HepG2 (cell line): ENCODE data around the gene RAB35. TPM values are rescaled to one million over a fixed set of nuclear protein-coding genes. Genes with fewer than 3 reads are reported as not detected.
A peak's percentile ranks its signal among the peaks of the same experiment; 100 is the strongest.

Source experiments
- ATAC-seq: fragments of 200-7000 bp; cut with Tn5 transposase; 3 replicates; pipeline ENCODE4 v1.9.1; 2020; ENCODE audit warnings: mild to moderate bottlenecking, moderate library complexity
- BruUV-seq: library from RNA; stranded (reverse); fragments of 400-500 nt; replicated peaks from 2 replicates; lab custom pipeline; 2021; lab: Mats Ljungman, UMichigan
- CTCF ChIA-PET: fragments of 300-600 bp; formaldehyde crosslinking; extraction: SDS; loops from one replicate; lab custom pipeline; 2021; ENCODE audit warnings: low total read pairs, inconsistent platforms, low intra/inter-chr PET ratio; lab: Yijun Ruan, JAX
- POLR2A ChIA-PET: fragments of 350-600 bp; sonication (Branson Sonifier 250); formaldehyde crosslinking; loops from one replicate; lab custom pipeline; 2020; ENCODE audit warnings: antibody characterized with exemption, inconsistent platforms; lab: Yijun Ruan, JAX
- DNase-seq: peaks from one replicate; pipeline ENCODE4 v3.0.0-alpha.2; 2015; ENCODE audit warnings: low spot score
- FAIRE-seq: peaks from 3 replicates; lab custom pipeline; 2011; peaks lifted over from hg19 to GRCh38; lab: Jason Lieb, UNC
- H2AFZ ChIP-seq: one replicate; pipeline ENCODE4 v1.6.1; 2011; ENCODE audit warnings: low read length, inconsistent platforms
- H3K27ac ChIP-seq: fragments of 300-600 bp; 3 replicates; pipeline ENCODE4 v1.8.0; 2011; ENCODE audit warnings: mixed run types, mild to moderate bottlenecking, mixed read lengths, low read length, inconsistent platforms; ENCODE audit not compliant: insufficient read depth; ENCODE audit errors: extremely low read length
- H3K27me3 ChIP-seq, 2 experiments: fragments of 200-600 bp in 1 of 2; 2 replicates in 1 of 2; 3 replicates in 1 of 2; pipeline versions ENCODE4 v1.6.0 to v1.8.0; 2011; ENCODE audit warnings: low read length in 2 of 2, mild to moderate bottlenecking in 2 of 2, moderate library complexity in 2 of 2, inconsistent platforms in 1 of 2; ENCODE audit not compliant: insufficient read depth in 2 of 2, control insufficient read depth in 1 of 2
- H3K36me3 ChIP-seq, 2 experiments: fragments of 200-600 bp in 1 of 2; replicated peaks in 1 of 2; 2 replicates in 1 of 2; 3 replicates in 1 of 2; pipeline versions ENCODE4 v1.5.1 to v1.8.0; 2011; ENCODE audit warnings: low read length in 2 of 2, inconsistent platforms in 1 of 2; ENCODE audit not compliant: insufficient read depth in 2 of 2, control insufficient read depth in 1 of 2
- H3K4me1 ChIP-seq: 2 replicates; pipeline ENCODE4 v1.5.1; 2012; ENCODE audit warnings: low read length, inconsistent platforms; ENCODE audit not compliant: insufficient read depth
- H3K4me2 ChIP-seq: 2 replicates; pipeline ENCODE4 v1.6.0; 2011; ENCODE audit warnings: low read depth, low read length, inconsistent platforms
- H3K4me3 ChIP-seq, 3 experiments: fragments of 200-600 bp in 1 of 3; sonication (generic), shearing (Covaris generic) in 1 of 3; replicated peaks in 1 of 3; 2 replicates each; pipeline ENCODE4 v1.5.1; 2011 to 2016; ENCODE audit warnings: low read length in 3 of 3, inconsistent platforms in 2 of 3, low read depth in 2 of 3, mild to moderate bottlenecking in 2 of 3, control low read depth in 1 of 3, mixed read lengths in 1 of 3; ENCODE audit not compliant: insufficient read depth in 1 of 3
- H3K79me2 ChIP-seq: one replicate; pipeline ENCODE4 v1.6.1; 2011; ENCODE audit warnings: low read length, inconsistent platforms; ENCODE audit not compliant: insufficient read depth
- H3K9ac ChIP-seq: 2 replicates; pipeline ENCODE4 v1.6.0; 2011; ENCODE audit warnings: mild to moderate bottlenecking, low read depth, low read length, inconsistent platforms; ENCODE audit not compliant: insufficient read depth
- H3K9me3 ChIP-seq: 2 replicates; pipeline ENCODE4 v1.5.1; 2012; ENCODE audit warnings: mild to moderate bottlenecking, low read length
- H4K20me1 ChIP-seq: 2 replicates; pipeline ENCODE4 v1.6.0; 2011; ENCODE audit warnings: inconsistent platforms, mild to moderate bottlenecking, low read length, moderate library complexity; ENCODE audit not compliant: insufficient read depth
- ARID2 ChIP-seq: sonication (generic); formaldehyde crosslinking; IDR thresholded peaks from 2 replicates; pipeline ENCODE4 v1.8.1; 2022; ENCODE audit warnings: mild to moderate bottlenecking, missing genetic modification reagents, borderline replicate concordance
- ESRRA ChIP-seq: sonication (generic); formaldehyde crosslinking; IDR thresholded peaks from 2 replicates; pipeline ENCODE4 v1.5.1; 2020; ENCODE audit warnings: mild to moderate bottlenecking, low read depth, missing genetic modification reagents
- SOX5 ChIP-seq: IDR thresholded peaks from 2 replicates; pipeline ENCODE4 v1.6.1; 2016; ENCODE audit warnings: borderline replicate concordance
- TMF1 ChIP-seq: sonication (generic); formaldehyde crosslinking; IDR thresholded peaks from 2 replicates; pipeline ENCODE4 v1.8.1; 2022; ENCODE audit warnings: low read depth, missing genetic modification reagents
- ZFYVE20 ChIP-seq: sonication (generic); formaldehyde crosslinking; IDR thresholded peaks from 2 replicates; pipeline ENCODE4 v1.8.0; 2023; ENCODE audit warnings: low read depth, mild to moderate bottlenecking, moderate library complexity, missing genetic modification reagents, borderline replicate concordance
- ZNF382 ChIP-seq: sonication (generic); formaldehyde crosslinking; IDR thresholded peaks from 2 replicates; pipeline ENCODE4 v1.5.0; 2020; ENCODE audit warnings: missing genetic modification reagents, mild to moderate bottlenecking, borderline replicate concordance
- ZSCAN20 ChIP-seq: sonication (generic); formaldehyde crosslinking; IDR thresholded peaks from 2 replicates; pipeline ENCODE4 v1.4.0; 2020; ENCODE audit warnings: missing genetic modification reagents, mild to moderate bottlenecking, borderline replicate concordance
- WGBS: methylation state at CpG from one replicate; pipeline ENCODE4 v1.1.6; 2017; ENCODE audit warnings: low lambda C conversion rate; 5-methylcytosine and 5-hydroxymethylcytosine counted together
- in situ Hi-C: cut with HindIII; loops from 2 replicates; pipeline ENCODE4 v1.10.0; 2017; ENCODE audit warnings: low pct_unique_long_range_greater_than_20kb; ENCODE audit not compliant: extremely low pct_ligation_motif_present
- intact Hi-C: fragments of 100-400 bp; cut with micrococcal nuclease; formaldehyde crosslinking; loops from one replicate; pipeline ENCODE4 v1.10.0; 2022; ENCODE audit not compliant: unreplicated experiment
- polyA plus RNA-seq, 8 experiments: library from polyadenylated mRNA; depleted of rRNA in 3 of 8; stranded (reverse) in 7 of 8; unstranded in 1 of 8; fragments of >200 nt; fragmentation: Illumina TruSeq in 4 of 8; extraction: Trizol in 4 of 8; gene quantifications; 2 replicates each; pipeline versions ENCODE4 v1.2.1 to v1.2.3, GENCODE V29; 2011 to 2016; ENCODE audit warnings: low read depth in 4 of 8, missing spikeins in 1 of 8, mixed read lengths in 1 of 8; ENCODE audit not compliant: insufficient read depth in 1 of 8
- total RNA-seq, 5 experiments: library from RNA; depleted of rRNA; stranded (reverse); fragments of >200 nt; fragmentation: Illumina TruSeq; extraction: Trizol; gene quantifications; 2 replicates each; pipeline ENCODE4 v1.2.3, GENCODE V29; 2016; ENCODE audit warnings: low read depth in 1 of 5
- TF ChIP-seq, protein P1 (sequence below): fragments of 450-650 bp; IDR thresholded peaks from 2 replicates; pipeline ENCODE4 v1.6.1; 2017; ENCODE audit warnings: mild to moderate bottlenecking
- TF ChIP-seq, protein P2 (sequence below): sonication (generic); formaldehyde crosslinking; IDR thresholded peaks from 2 replicates; pipeline ENCODE4 v1.5.1; 2020; ENCODE audit warnings: mild to moderate bottlenecking, missing genetic modification reagents

The RAB35 gene
- total and polyA plus RNA-seq, 2 of the 13 experiments (the other 11 are each of a cell fraction or from before 2014, with no cell fraction given): 25.2 to 29.1 TPM

DNA sequence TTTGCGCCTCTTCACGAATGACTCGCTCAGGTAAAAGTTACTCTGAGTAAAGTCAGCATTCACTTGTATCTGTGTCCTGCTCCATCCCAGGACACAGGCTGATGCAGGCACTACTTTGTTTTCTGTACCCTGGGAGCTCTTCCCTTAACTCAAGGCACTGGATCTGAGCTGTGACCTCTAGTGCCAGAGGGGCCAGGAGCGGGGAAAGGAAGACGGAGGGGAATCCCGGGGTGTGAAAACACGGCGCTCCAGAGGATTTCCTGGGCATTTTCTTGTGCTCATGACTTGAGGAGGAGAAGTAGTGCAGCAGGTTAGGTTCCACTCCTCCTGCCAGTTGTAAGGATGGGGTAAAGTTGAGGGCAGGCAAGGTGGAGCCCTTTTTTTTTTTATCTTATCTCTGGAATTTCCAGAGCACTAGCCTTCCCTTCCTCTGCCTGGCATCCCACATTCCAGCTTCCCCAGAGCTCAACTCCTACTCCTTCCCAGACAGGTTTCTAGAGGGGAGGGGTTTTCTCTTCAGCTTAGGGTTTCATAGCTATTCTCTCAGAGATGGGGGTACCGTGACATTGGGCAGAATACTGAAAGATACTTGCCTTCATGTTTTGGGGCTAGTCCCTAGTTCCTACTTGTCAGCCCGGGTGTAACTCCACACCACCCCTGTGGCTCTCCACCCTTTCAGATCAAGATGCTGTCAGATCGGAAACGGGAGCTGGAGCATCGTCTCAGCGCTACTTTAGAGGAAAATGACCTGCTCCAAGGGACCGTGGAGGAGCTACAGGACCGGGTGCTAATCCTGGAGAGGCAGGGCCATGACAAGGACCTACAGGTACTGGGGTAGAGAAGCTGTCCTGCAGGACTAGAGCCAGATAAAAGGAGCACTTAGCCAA lies 52.3 kb downstream of the RAB35 start:
- no peaks in the 10 kb centered on the region for H3K79me2 ChIP-seq
- no peak for TF ChIP-seq ZFYVE20 (CRISPR knock-in tag)
- intact Hi-C loops (no loop called here), in situ Hi-C loops (no loop called here)
- FAIRE-seq (no peak), DNase-seq (no peak), ATAC-seq (peak; percentile 41; the same call in 1 of the 3 replicates)
- CTCF ChIA-PET: no interaction called here
- peak overlapping the region; percentile 37 for H3K27ac ChIP-seq
- POLR2A ChIA-PET: no interaction called here
- H2AFZ ChIP-seq: no peak overlapping the region
- WGBS: 87% methylated on average over 16 of the region's 16 CpGs
- 0 out of 5 replicates have a peak, but pooled peaks cover 0 to 2% of the 10 kb centered on the region in 2 experiments for H3K36me3 ChIP-seq
- peaks cover 53% of the 10 kb centered on the region for H3K4me1 ChIP-seq
- no peaks in the 10 kb centered on the region for H3K27me3 ChIP-seq
- no peak overlapping the region for H3K9ac ChIP-seq
- H3K9me3 ChIP-seq: no peaks in the 10 kb centered on the region
- H4K20me1 ChIP-seq: no peaks in the 10 kb centered on the region
- no peak overlapping the region; a peak in 1 of 6 replicates for H3K4me3 ChIP-seq
- H3K4me2 ChIP-seq: peak overlapping the region; percentile 41
- BruUV-seq: no TSS peak

DNA sequence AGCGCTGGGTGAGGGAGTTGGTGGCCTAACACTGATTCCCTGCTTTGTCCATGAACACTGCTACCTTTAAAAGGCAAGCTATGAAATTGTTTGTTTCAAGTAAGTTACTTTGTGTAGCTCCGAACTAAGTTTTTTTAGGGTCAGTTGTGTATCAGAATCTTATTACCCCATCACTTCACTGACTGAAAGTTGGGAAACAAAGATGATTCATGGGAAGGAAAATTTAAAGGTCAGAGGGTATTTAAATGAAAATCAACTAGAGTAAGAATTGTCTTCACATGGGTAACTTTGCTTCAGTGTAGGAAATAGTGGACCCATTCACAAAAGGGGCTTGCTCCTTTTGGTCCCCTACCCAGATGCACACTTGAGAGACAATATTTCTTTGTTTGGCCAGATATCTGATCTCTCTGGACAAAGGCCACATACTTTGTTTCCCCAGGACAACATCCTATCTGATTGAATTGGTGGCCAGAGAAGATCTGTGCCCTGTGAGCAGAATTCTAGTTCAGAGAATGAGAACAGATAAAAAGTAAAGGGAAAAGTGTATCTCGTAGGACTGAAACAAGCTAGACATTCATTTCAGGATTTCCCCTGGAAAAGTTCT lies 53.5 kb downstream of the RAB35 start:
- Histone ChIP-seq H3K27ac (peak overlapping the region; percentile 37), H3K4me2 (peak overlapping the region; percentile 41), H3K4me3 (no peak overlapping the region), H3K9ac (no peak overlapping the region), H3K27me3 (no peaks in the 10 kb centered on the region), H4K20me1 (no peaks in the 10 kb centered on the region), H2AFZ (no peak overlapping the region), H3K36me3 (0 out of 5 replicates have a peak, but pooled peaks cover 0 to 2% of the 10 kb centered on the region in 2 experiments), H3K4me1 (peaks cover 45% of the 10 kb centered on the region), H3K79me2 (no peaks in the 10 kb centered on the region), H3K9me3 (no peaks in the 10 kb centered on the region)
- in situ Hi-C loops (no loop called here), intact Hi-C loops (loop anchor here (2.0 kb wide), 1 partner anchor 16 kb away; no protein-coding TSS in a partner anchor)
- CTCF ChIA-PET: no interaction called here
- FAIRE-seq (peak; percentile 64), ATAC-seq (peak; percentile 62), DNase-seq (peak; percentile 73)
- POLR2A ChIA-PET: no interaction called here
- 34% methylated on average over 3 of the region's 3 CpGs for WGBS
- no TSS peak for BruUV-seq
- TF ChIP-seq, protein P1, sequence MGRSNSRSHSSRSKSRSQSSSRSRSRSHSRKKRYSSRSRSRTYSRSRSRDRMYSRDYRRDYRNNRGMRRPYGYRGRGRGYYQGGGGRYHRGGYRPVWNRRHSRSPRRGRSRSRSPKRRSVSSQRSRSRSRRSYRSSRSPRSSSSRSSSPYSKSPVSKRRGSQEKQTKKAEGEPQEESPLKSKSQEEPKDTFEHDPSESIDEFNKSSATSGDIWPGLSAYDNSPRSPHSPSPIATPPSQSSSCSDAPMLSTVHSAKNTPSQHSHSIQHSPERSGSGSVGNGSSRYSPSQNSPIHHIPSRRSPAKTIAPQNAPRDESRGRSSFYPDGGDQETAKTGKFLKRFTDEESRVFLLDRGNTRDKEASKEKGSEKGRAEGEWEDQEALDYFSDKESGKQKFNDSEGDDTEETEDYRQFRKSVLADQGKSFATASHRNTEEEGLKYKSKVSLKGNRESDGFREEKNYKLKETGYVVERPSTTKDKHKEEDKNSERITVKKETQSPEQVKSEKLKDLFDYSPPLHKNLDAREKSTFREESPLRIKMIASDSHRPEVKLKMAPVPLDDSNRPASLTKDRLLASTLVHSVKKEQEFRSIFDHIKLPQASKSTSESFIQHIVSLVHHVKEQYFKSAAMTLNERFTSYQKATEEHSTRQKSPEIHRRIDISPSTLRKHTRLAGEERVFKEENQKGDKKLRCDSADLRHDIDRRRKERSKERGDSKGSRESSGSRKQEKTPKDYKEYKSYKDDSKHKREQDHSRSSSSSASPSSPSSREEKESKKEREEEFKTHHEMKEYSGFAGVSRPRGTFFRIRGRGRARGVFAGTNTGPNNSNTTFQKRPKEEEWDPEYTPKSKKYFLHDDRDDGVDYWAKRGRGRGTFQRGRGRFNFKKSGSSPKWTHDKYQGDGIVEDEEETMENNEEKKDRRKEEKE: no peak
- TF ChIP-seq, protein P2, sequence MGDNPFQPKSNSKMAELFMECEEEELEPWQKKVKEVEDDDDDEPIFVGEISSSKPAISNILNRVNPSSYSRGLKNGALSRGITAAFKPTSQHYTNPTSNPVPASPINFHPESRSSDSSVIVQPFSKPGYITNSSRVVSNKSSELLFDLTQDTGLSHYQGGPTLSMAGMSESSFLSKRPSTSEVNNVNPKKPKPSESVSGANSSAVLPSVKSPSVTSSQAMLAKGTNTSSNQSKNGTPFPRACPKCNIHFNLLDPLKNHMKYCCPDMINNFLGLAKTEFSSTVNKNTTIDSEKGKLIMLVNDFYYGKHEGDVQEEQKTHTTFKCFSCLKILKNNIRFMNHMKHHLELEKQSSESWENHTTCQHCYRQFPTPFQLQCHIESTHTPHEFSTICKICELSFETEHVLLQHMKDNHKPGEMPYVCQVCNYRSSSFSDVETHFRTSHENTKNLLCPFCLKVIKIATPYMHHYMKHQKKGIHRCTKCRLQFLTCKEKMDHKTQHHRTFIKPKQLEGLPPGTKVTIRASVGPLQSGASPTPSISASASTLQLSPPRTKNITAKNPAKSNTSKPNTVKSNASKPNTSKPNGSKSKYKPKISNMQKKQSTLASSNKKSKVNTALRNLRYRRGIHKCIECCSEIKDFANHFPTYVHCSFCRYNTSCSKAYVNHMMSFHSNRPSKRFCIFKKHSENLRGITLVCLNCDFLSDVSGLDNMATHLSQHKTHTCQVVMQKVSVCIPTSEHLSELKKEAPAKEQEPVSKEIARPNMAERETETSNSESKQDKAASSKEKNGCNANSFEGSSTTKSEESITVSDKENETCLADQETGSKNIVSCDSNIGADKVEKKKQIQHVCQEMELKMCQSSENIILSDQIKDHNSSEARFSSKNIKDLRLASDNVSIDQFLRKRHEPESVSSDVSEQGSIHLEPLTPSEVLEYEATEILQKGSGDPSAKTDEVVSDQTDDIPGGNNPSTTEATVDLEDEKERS (CRISPR knock-in tag): no peak
- TF ChIP-seq ZSCAN20 (CRISPR knock-in tag) (no peak), SOX5 (peak; percentile 79; the same call in 1 of the 2 replicates), ZNF382 (CRISPR knock-in tag) (no peak), ESRRA (CRISPR knock-in tag) (no peak), ARID2 (CRISPR knock-in tag) (no peak), TMF1 (CRISPR knock-in tag) (no peak)
